GM23248 (cell line): Measurements from ENCODE around the gene NCK2.

Experiments used
- EZH2 ChIP-seq: fragments of 200-600 bp; sonication (generic); IDR thresholded peaks from 2 replicates; pipeline ENCODE4 v1.6.1; 2018; ENCODE audit warnings: antibody characterized with exemption, mild to moderate bottlenecking; ENCODE audit not compliant: insufficient read depth, poor library complexity, severe bottlenecking
- EZH2phosphoT487 ChIP-seq: fragments of 200-600 bp; sonication (generic); IDR thresholded peaks from 2 replicates; pipeline ENCODE4 v1.6.1; 2018; ENCODE audit warnings: antibody characterized with exemption, moderate library complexity, mild to moderate bottlenecking, low read depth; ENCODE audit not compliant: insufficient read depth

DNA sequence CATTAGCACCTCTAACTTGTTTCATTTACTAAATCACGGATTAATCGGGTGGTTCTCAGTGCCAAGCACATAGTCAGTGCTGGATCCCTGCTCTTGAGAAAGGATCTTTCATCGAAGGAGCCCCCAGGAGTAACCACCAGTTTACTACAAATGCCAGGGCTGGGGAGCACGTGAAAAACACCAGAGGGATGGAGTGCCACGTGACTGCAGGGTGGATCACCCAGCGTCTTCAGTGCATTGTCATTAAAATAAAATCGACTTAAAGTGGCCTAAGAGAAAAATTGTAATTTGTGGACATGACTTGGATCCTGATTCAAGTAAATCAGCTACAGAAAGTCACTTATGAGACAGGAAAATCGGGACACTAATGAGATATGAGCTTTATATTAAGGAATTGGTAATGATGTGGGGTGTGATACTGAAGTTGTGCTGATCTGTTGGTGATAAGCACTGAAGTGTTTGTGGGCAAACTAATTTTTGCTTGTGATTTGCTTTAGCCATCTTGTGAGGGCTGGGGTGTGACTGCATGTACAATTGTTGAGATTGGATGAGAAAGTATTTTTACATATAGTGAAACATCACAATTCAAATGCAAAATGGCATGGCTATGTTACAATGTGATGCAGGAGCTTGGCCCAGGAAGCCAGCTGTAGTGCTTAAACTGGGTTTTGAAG lies 63.8 kb downstream of the NCK2 start:
- TF ChIP-seq EZH2 = no peak
- no peak for TF ChIP-seq EZH2phosphoT487
